Brain microvascular endothelial cell (primary cell): ENCODE measurements around the gene ARPC2.

Experiments
- DNase-seq: peaks from one replicate; pipeline ENCODE4 v3.0.0-alpha.2; 2020
- H3K27ac ChIP-seq: fragments of 250-450 bp; sonication (Bioruptor Pico); 2 replicates; pipeline ENCODE4 v1.5.1; 2020; ENCODE audit warnings: mild to moderate bottlenecking, moderate library complexity
- H3K27me3 ChIP-seq: fragments of 250-450 bp; sonication (Bioruptor Pico); replicated peaks from 2 replicates; pipeline ENCODE4 v1.5.1; 2020; ENCODE audit warnings: mild to moderate bottlenecking
- H3K36me3 ChIP-seq: fragments of 250-450 bp; sonication (Bioruptor Pico); replicated peaks from 2 replicates; pipeline ENCODE4 v1.5.1; 2020; ENCODE audit warnings: mild to moderate bottlenecking
- H3K4me3 ChIP-seq: 2 replicates; pipeline ENCODE4 v1.5.1; 2011; ENCODE audit warnings: low read depth, mild to moderate bottlenecking, control low read depth, low read length, moderate library complexity
- in situ Hi-C: cut with HindIII; loops from 2 replicates; pipeline ENCODE4 v1.10.0; 2017; ENCODE audit warnings: low sequenced_read_pairs, low pct_ligation_motif_present
- TF ChIP-seq, protein P1 (sequence below): IDR thresholded peaks from 2 replicates; pipeline ENCODE4 v1.5.1; 2011; ENCODE audit warnings: low read depth, mild to moderate bottlenecking, moderate library complexity, low read length, control low read depth, inconsistent platforms; ENCODE audit errors: missing control alignments

The ARPC2 gene

DNA sequence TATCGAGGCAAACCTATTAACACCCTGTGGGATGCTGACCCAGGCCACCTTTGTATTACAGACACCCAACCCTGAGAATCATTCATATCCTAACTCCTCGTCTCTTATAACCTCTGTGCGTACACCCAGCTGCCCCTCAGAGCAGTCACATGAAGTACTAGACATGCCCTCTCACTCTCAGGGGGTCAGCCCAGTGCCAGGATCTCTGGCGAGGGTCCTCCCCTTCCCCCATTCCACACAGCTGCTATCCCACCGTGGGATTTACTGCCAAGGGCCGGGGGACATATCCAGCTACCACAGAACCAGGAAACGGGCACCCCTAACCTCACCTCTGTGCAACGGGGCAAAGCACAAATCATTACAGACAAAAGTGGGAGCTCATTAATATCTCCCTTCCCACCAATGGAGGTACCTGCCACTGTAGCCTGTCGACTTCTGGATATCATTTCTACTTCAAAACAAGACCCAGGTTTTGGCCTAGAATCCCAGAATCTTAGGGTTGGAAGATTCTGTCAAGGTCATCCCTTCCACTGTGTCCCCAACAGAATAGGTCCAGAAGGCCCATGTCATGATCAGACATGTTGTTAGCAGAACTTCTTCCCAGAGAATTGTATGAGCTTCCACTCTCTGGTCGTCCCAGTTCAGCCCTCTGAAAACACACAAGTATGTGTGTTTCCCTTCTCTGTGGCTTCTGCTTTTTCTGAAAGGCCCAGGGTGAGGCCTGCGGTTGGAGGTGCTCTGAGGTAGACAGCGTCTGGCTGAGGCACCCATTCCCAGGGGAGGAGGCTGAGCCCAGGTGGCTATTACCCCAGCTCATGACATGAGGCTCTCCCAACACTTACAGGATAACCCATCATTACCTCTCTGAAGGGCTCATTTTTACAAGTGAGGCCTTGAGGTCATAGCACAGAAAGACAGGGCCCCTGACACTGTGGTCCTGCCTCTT lies 73.6 kb downstream of the ARPC2 start:
- Histone ChIP-seq H3K36me3 (no peaks in the 10 kb centered on the region), H3K4me3 (peak overlapping the region; percentile 87), H3K27ac (no peak overlapping the region), H3K27me3 (no peaks in the 10 kb centered on the region)
- in situ Hi-C loops, result no loop called here
- no peak for DNase-seq
- TF ChIP-seq, protein P1, sequence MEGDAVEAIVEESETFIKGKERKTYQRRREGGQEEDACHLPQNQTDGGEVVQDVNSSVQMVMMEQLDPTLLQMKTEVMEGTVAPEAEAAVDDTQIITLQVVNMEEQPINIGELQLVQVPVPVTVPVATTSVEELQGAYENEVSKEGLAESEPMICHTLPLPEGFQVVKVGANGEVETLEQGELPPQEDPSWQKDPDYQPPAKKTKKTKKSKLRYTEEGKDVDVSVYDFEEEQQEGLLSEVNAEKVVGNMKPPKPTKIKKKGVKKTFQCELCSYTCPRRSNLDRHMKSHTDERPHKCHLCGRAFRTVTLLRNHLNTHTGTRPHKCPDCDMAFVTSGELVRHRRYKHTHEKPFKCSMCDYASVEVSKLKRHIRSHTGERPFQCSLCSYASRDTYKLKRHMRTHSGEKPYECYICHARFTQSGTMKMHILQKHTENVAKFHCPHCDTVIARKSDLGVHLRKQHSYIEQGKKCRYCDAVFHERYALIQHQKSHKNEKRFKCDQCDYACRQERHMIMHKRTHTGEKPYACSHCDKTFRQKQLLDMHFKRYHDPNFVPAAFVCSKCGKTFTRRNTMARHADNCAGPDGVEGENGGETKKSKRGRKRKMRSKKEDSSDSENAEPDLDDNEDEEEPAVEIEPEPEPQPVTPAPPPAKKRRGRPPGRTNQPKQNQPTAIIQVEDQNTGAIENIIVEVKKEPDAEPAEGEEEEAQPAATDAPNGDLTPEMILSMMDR, result no peak

DNA sequence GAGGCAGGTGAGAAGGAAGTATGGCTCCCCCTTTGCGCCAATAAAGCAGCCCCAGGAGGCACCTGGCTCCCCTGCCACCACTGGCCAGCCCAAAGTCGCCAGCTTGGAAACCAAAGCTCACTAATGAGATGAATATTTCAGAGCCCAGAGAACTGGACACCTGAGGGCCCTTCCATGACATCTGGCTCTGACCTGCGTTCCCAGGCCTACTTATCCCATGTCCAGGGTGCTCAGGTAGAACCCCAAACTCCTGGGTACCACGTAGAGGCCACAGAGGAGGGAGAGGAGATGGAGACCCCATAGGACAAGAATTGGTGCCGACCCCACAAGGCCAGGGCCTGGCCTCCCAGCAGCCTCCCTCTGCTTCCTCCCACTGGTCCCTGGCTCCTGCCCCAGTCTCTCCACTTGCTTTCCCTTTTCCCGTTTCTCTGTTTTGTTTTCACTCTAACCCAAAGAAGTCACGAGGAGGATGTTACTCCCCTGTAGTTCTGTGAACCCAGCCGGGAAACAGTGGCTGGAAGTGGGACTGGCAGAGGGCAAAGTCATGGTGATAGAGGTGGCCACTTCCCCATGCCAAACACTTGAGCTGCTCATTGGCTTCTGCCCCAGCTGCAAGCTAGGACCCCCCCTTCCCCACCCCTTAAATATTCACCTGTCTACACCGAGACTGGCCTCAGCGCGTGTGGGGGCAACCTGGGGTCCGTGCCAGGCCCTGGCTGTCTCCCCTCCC lies 74.5 kb downstream of the ARPC2 start:
- in situ Hi-C loops, result no loop called here
- Histone ChIP-seq H3K4me3 (peak overlapping the region; percentile 87), H3K36me3 (no peaks in the 10 kb centered on the region), H3K27ac (peak overlapping the region; percentile 77), H3K27me3 (no peaks in the 10 kb centered on the region)
- TF ChIP-seq, protein P1, result no peak
- DNase-seq, result no peak

DNA sequence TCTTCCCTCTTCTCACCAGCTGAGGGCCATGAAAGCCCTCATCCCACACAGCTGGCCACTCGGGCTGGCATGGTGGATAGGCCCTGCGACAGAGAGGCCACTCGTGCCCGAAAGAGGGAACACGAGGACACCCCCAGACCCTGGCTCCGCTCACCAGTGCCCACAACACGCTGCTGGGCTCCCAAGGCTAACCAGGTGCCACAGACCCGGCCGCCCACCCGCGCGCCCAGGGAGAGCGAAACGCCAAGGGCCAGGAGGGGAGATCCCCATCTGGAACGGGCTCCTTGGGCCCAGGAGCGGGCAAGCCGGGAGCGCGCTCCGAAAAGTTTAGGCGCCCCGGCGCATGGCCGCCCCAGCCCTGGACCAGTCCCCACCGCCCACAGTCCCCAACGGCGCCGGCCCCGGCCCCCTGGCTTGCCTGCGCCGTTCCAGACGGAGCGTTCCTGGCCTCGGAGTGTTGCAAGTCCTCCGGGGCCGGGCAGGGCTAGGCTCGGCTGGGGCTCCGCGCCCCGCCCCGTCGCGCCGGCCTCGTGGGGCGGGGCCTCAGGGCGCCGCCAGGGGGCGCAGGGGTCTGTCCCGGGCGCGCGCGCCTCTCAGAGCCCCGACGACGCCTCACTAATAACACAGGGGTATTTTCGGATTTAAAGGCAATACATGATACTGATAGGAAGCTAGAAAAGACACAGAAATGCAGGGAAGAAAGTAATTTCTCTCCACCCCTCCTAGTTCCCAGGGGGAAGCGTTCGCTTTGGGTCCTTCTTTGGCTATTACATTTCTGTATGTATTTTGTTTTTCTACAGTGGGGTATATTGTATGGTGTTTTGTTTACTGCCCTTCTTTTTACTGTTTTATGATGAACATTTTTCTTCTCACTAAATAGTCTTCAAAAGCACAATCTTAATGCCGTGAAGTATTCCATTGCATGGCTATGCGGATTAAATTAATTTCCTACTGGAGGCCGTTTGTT lies 75.3 kb downstream of the ARPC2 start, which contains the start of gene TMBIM1:
Gene TMBIM1 (minus strand): TSS at position 456 of the 967 bp plus-strand sequence. CDS start 10,362 bp downstream, outside the sequence.
- Histone ChIP-seq H3K27ac (peak within 1 kb of the TSS; percentile 77), H3K27me3 (no peaks in the 10 kb centered on the region), H3K36me3 (no peaks in the 10 kb centered on the region), H3K4me3 (peak within 1 kb of the TSS; percentile 87)
- DNase-seq, result peak; percentile 59
- TF ChIP-seq, protein P1, result peak; percentile 52
- in situ Hi-C loops, result no loop called here

DNA sequence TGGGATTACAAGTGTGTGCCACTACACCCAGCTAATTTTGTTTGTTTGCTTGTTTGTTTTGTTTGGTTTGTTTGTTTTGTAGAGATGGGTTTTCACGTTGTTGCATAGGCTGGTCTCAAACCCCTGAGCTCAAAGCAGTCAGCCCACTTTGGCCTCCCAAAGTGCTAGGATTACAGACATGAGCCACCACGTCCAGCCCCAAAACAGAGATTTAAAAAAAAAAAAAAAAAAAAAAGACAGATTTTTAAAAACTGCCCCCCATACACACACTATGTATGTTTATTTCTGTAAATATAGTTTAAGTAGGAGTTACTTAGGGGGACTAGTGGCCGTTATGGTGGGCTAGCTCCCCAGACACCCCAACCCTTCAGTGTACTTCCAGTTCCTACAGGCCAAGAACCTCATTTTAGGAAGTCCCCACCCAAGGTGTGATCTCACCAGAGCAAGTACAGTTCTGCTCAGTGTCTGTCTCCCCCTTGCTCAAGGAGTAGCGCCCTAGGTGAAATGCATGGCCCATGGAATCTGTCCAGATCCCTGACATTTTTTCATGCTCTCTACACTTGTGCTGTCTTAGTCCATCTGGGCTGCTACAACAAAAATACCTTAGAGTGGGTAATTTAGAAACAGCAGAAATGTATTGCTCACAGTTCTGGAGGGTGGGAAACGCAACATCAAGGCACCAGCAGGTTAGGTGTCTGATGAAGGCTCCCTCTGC lies 76.9 kb downstream of the ARPC2 start:
- TF ChIP-seq, protein P1, result no peak
- Histone ChIP-seq H3K27ac (no peak overlapping the region), H3K27me3 (no peaks in the 10 kb centered on the region), H3K36me3 (no peaks in the 10 kb centered on the region), H3K4me3 (no peak overlapping the region)
- in situ Hi-C loops, result no loop called here
- no peak for DNase-seq
